Prostate gland (tissue), 2 donors: ENCODE measurements around the gene CD63.

Source experiments
- CTCF ChIP-seq, 4 experiments: fragments of 200-600 bp in 2 of 4; fragments of 450-650 bp in 2 of 4; sonication (generic) in 2 of 4; IDR thresholded peaks; 1 replicate in 3 of 4; 2 replicates in 1 of 4; pipeline ENCODE4 v1.5.1; 2016 to 2019; ENCODE audit warnings: antibody characterized with exemption in 4 of 4, mild to moderate bottlenecking in 2 of 4, moderate library complexity in 2 of 4
- POLR2A ChIP-seq: fragments of 450-650 bp; IDR thresholded peaks from one replicate; pipeline ENCODE4 v1.6.1; 2016; ENCODE audit warnings: antibody characterized with exemption, mild to moderate bottlenecking

GRCh38 chr12:55755246-55755645, 26.4 kb upstream of the CD63 start:
- no peak for TF ChIP-seq POLR2A
- no peak for TF ChIP-seq CTCF (IDR thresholded peaks at IDR 0.05)
